DMS114 treated with DMSO at 0.1 percent for 48 hours (cell line): ENCODE measurements around the gene ARSG.
"Not testable (repeated sequence)": the region's sequence is repeated elsewhere in the genome, so short reads cannot be mapped to it uniquely, and the experiment has no call there.

ENCODE experiments used
- DNase-seq: peaks from one replicate; lab custom pipeline; 2025; ENCODE audit not compliant: unreplicated experiment; lab: John Stamatoyannopoulos, UW

Gene ARSG

GRCh38 chr17:68375566-68375965 is 84.3 kb downstream of the ARSG start:
- DNase-seq = no peak

DNA sequence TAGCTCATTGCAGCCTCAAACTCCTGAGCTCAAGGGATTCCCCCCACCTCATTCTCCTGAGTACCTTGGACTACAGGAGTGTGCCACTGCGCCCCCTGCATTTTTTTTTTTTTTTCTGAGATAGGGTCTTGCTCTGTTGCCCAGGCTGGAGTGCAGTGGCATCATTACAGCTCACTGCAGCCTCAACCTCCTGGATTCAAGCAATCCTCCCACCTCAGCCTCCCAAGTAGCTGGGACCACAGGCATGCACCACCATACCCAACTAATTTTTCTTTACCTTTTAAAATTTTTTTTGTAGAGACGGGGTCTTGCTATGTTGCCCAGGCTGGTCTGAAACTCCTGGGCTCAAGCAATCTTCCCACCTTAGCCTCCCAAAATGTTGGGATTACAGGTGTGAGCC is 84.9 kb downstream of the ARSG start:
- DNase-seq = not testable (repeated sequence)

DNA sequence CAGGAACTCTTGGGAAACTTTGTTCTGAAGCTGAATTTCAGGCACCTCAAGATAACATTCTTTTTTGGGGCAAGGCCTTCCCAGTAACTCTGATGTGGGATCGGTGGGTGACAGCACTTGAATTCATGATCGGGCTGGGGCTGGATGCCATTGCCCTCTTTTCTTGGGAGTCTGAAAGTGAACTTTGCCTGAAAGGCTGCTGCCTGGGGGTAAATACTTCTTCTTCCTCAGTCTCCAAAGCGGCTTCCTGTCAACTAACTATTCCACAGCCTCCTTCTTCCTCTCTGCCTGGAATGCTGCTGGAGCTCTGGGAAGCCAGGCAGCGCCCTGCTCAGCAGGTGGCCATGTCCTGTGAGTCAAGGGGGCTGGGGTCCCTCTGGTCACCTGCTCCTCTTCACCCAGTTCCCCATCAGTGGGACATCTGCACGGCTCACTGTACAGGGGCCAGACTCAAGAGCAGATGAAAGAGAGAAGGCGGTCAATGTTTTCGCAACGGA is 86.5 kb downstream of the ARSG start:
- DNase-seq = no peak

DNA sequence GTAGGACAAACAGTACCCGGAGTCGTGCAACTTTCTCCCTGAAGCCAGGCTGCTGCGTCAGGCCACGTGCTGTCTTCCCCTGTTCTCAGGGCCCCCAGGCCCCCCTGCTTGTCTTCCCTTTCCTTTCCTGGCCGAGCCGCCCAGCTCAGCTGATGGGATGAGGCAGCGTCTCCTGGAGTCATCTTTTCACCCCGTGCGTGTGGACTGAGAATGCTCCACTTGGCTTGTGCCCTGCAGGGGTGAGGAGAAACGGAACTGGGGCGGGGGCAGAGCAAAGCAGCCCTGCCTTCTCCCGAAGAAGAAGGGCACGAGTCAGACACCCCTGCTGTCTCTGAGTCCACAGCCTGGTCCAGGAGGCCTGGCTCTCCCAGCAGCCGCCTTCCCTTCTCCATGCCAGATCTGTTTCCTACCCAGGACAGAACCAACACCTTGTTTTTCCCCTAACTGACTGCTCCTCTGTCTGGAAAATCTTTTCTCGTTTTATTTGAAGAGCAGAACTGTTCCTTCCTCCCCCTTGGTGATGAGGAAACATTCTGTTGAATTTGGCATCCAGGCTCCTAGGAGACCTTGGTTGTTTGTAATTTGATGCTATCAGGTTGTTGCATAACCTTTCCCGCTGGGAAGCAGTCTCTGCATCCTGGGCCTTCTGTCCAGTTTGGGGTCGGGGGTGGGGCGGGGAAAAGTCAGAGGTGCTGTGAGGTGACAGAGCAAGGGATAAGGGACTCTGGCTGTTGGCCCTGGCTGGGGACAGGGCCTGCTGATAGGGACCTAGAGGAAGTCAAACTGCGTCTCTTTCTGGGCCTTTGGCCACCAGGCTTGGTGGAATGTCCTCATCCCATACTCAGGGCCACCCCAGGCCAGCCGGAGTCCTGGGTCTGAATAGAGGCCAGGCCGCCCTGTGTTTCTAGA is 87.2 kb downstream of the ARSG start:
- DNase-seq = no peak

- DNase-seq = no peak
Observed at GRCh38 chr17:68379177-68379510, 87.8 kb downstream of the ARSG start.

DNA sequence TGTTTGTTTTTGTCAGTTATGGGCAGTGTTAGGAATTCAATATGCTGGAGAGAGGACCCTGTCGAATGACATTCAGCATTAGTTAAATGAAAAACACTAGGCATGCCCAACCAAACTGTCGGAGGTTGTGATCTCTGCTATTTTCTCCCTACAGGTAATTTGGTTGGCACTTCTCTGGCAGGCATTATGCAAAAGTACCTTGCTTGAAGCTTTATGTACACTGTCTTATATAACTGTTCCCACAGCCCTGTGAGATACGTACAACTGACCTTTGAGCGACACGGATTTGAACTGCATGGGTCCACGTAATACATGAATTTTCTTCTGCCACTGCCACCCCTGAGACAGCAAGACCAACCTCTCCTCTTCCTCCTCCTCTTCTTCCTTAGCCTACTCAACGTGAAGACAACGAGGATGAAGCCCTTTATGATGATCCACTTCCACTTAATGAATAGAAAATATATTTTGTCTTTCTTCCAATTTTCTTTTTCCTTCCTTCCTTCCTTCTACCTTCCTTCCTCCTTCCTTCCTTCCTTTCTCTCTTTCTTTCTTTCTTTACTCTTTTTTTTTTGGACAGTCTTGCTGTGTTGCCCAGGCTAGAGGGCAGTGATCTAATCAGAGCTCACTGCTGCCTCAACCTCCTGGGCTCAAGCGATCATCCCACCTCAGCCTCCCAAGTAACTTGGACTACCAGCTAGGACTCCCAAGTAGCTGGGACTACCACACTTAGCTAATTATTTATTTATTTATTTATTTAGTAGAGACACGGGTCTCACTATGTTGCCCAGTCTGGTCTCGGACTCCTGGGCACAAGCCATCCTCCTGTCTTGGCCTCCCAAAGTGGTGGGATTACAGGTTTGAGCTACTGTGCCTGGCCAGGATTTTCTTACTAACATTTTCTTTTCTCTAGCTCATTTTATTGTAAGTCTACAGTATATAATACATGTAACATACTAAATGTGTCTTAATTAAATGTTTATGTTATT is 88.7 kb downstream of the ARSG start:
- no peak for DNase-seq

GRCh38 chr17:68381076-68381900 is 90.0 kb downstream of the ARSG start:
- no peak for DNase-seq

DNA sequence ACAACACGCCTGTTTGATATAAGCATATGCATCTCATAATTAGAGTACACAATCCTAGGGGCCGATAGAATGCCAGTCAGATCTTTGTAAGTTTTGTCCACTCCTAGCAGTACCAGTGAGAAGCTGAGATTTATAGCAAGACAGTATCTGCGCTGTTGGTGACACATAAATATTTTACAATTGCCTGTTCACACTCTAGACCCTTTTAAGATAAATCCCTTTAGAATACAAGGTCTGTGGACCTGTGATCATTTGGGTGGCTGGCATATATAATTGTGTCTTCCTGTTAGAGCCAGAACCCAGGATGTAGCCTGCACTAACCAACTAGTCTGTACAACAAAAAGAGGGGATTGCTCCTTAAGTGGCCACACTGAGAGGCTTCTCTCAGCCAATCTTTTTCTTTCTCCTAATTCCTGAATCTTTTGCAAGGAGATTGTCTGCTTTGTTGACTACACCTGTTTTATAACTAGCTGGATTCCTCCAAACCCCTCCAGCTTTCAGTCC is 91.3 kb downstream of the ARSG start:
- no peak for DNase-seq

DNA sequence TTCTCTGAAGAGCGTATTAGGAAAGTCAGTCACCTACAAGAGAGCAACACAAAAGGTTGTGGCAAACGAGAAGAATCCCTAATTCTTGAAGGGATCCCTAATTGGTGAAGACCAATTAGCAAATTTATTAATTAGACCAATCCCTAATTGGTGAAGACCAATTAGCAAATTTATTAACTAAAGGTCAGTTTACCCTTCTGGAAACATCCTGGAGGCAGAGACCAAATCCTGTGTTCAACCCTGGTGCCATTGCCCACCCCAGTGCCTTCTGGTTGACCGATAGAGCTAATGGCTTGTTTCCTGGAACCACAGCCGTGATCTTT is 91.8 kb downstream of the ARSG start:
- DNase-seq = no peak

DNA sequence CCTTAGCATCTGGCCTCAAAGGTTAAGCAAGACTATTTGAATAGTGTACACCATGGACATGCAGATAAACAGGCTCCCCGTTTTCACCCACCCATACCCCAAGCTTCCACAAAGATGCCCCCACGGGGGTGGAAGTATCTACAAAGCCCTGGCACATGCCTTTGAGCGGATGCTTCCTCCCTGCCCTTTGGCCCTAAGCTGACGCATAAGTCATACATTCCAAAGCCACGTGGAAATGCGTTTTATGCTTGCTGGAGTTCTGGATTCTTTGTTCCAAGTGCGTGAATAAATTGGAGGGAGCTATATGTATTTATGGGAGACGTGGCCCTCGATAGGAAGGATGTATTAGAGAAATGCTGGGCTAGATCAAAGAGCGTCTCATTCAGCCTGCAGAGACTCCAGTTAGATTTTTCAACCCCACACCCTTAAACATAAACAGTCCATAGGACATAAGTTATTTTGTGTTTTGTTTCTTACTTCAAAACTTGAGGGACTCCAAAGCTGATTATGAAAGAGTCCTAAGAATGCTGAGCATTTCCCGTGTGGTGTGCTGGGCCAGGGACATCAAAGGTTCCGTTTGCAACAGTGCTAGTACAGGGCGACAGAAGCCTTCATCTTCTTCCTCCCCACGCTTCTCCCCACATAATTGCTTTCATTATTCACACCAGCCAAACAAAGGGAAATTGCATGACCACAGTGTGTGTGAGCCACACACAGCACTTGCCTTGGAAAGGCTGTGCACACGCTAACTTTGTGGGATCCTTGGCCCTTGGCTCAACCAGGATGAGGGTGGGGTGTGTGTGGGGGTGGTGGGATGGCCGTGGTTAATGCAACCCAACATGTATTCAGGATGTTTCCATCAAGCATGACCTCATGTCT is 92.4 kb downstream of the ARSG start:
- no peak for DNase-seq

DNA sequence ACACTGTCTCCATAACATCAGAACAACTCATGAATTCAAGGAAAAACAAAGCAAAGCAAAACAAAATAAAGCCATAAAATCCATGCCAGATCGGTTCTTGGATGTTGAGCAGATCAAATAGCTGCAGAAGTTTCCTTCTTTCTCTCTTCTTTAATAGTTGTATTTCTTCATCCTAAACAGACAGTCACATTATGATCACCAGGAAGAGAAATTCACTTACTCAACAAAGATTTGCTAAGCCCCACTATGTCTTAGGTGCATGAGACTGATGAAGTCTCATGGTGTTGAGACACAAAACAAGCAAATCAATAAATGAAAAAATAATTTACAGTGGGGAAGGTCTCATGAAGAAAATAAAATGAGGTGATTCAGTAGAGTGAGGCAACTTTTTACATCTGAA is 93.2 kb downstream of the ARSG start:
- no peak for DNase-seq

DNA sequence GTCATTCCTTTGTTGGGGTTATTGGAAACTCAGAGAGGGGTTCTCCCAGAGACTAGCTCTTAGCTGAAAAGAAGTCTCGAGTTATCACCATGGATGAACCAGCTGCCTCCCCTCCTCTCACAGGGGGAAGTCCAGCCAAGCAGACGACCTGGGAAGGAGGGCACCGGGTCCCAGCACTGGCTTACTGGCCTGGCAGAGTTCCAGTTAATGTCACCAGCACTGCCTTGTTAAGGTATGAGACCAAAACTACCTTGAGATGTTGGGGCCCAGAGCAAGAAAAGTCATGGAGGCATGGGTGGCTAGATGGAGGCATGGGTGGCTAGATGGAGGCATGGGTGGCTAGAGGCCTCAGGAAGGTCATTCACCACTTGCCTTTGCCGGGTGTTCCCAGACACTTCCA is 93.6 kb downstream of the ARSG start:
- no peak for DNase-seq

DNA sequence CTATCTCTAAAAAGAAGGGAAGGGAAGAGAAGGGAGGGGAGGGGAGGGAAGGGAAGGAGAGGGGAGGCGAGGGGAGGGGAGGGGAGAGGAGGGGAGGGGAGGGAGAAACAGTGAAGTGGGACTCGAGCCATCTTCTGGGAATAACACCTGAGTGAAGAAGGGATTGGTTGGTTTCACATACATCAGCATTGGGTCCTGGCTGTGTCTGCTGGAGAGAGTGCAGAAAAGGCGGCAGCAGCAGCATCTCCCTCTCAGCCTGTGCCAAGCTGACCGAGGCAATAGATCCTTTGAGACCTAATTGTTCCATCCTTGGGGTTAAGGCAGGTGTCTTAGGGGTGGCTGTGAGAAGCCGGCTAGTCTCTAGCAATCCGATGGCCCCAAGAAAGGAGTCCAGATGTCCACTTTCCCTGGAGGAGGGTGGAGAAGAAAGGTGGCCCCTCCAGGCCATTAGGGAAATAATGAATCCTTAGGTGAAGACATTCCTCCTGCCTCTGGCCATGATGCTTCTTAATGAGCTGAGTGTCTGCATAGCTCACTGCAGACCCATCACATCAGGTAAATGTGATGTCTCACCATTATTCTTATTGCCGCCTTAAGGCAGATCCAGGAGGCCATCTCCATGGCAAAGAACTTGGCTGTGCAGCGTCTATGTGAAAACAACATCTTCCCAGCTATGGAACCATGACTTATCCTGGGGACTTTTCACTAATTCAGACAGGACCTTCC is 94.4 kb downstream of the ARSG start:
- DNase-seq = no peak

DNA sequence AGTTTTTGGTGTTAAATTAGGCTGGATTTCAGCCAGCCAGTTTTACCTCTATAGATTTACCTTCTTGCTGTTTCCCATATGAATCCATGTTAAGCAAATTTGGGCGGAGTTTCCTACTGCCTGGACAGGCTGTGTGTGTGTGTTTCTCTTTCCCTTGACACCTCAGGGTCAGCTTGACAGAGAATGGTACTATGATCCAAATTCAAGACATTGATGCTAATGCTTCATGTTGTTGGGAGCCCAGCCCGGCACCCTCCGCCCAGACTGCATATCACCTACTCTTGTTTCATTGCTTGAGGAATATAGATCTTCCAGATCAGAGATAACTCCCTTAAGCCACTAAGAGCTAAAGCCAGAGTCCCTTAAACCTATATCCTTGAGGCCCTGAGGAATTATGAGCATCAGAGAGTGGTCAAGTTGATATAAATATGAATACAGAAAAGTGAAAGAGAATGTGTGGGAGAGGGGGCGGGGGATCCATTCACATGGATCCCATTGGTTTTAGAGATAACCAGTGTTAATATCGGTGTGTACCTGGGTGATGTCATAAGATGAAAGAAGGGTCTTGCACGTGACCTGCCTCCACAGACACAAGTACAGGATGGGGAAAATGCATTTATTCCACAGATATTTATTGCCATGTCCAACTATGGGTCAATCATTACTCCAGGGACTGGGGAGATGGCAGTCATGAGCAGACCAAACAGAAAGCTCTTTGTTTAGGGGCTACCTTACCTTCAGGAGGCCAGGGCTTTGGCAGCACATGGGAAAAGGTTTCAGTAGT is 96.3 kb downstream of the ARSG start:
- no peak for DNase-seq

GRCh38 chr17:68389041-68389440 is 97.7 kb downstream of the ARSG start:
- DNase-seq = no peak

DNA sequence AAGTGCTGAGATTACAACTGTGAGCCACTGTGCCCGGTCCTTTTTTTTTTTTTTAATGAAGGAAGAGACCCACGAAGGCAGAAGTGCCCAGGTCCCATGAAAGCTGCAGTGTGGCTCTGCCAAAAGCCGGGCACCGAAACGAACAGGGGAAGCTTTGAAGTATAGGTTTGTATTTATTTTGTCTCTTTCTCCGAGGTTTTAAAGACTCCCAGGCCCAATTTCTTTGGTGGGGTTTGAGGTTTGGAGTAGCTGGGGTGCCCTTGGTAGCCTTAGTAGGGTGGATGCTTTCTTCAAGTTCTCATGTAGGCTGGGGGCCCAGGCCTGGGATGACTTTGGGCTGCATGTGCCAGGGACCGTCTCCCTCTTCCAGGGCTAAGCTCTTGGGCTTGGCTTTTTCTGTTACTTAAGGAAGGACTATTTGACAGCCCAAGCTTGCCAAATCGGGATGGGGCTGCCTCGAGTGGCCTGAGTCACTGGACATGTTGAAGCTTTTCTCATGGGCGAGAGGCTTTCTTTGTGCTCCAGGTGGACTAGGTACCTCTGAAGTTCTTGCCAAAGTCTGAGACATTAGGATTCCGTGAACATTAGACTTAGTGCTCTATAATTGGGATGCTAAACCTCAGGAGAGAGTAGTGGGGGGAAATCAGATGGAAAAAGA is 99.7 kb downstream of the ARSG start:
- DNase-seq = no peak

- no peak for DNase-seq
Observed at GRCh38 chr17:68391561-68392268, 100.4 kb downstream of the ARSG start.
